Neural progenitor cell (in vitro differentiated cells): Measurements from ENCODE around the gene MDN1.

Source experiments
- EZH2 ChIP-seq: fragments of 200-600 bp; sonication (generic); IDR thresholded peaks from 2 replicates; pipeline ENCODE4 v1.6.1; 2017; ENCODE audit warnings: antibody characterized with exemption, mild to moderate bottlenecking, moderate library complexity
- EZH2phosphoT487 ChIP-seq: fragments of 200-600 bp; sonication (generic); IDR thresholded peaks from 2 replicates; pipeline ENCODE4 v1.6.1; 2017; ENCODE audit warnings: antibody characterized with exemption

DNA sequence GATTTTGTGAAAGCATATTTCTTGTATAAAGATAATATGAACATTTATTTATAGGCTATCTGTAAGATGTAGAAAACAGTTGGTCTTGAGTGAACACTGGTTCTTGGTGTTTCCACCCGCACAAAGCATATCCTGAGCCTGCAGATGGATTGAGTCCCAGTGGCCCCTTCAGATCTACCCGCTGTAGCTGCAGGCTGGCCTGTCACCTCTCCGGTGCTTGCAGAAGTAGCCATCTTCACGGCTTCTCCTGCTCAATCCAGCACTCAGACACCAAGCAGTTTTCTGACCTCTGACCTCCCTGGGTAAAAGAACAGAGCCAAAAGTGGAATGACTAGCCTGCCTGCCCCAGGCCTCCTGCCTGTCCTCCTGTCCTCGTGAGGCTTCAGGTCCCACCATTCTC lies 203.7 kb downstream of the MDN1 start:
- TF ChIP-seq EZH2 (no peak), EZH2phosphoT487 (no peak)
